MM.1S (cell line): ENCODE measurements around the gene NEURL1.
A peak's percentile ranks its signal among the peaks of the same experiment; 100 is the strongest.

Source experiments
- DNase-seq: peaks from one replicate; pipeline ENCODE4 v3.0.0-alpha.2; 2015
- H2AFZ ChIP-seq: fragments of 300-600 bp; sonication (generic); 2 replicates; pipeline ENCODE4 v1.6.0; 2016; ENCODE audit warnings: antibody characterized with exemption, low read length
- H3F3A ChIP-seq: fragments of 300-600 bp; sonication (generic); 2 replicates; pipeline ENCODE4 v1.6.1; 2016; ENCODE audit warnings: mild to moderate bottlenecking, antibody characterized with exemption, low read length, moderate library complexity, mixed read lengths; ENCODE audit not compliant: insufficient read depth
- H3K27ac ChIP-seq: fragments of 300-600 bp; sonication (generic); 2 replicates; pipeline ENCODE4 v1.5.1; 2016; ENCODE audit warnings: mild to moderate bottlenecking, low read length
- H3K27me3 ChIP-seq: fragments of 300-600 bp; sonication (generic); replicated peaks from 2 replicates; pipeline ENCODE4 v1.6.0; 2016; ENCODE audit warnings: low read length; ENCODE audit not compliant: insufficient read depth
- H3K36me3 ChIP-seq: fragments of 300-600 bp; sonication (generic); replicated peaks from 2 replicates; pipeline ENCODE4 v1.6.1; 2016; ENCODE audit warnings: mild to moderate bottlenecking, low read length, mixed read lengths; ENCODE audit not compliant: insufficient read depth
- H3K4me1 ChIP-seq: fragments of 300-600 bp; sonication (generic); 2 replicates; pipeline ENCODE4 v1.6.1; 2016; ENCODE audit warnings: low read length, mixed read lengths
- H3K4me2 ChIP-seq: fragments of 300-600 bp; sonication (generic); 2 replicates; pipeline ENCODE4 v1.6.0; 2016; ENCODE audit warnings: low read depth, low read length
- H3K4me3 ChIP-seq: fragments of 300-600 bp; sonication (generic); 2 replicates; pipeline ENCODE4 v1.5.1; 2016; ENCODE audit warnings: low read length, mixed read lengths
- H3K79me2 ChIP-seq: fragments of 300-600 bp; sonication (generic); 2 replicates; pipeline ENCODE4 v1.6.1; 2016; ENCODE audit warnings: mixed run types, low read length, mixed read lengths
- H3K9ac ChIP-seq: fragments of 300-600 bp; sonication (generic); 2 replicates; pipeline ENCODE4 v1.6.1; 2016; ENCODE audit warnings: low read length, mixed read lengths
- H3K9me2 ChIP-seq: fragments of 300-600 bp; sonication (generic); replicated peaks from 2 replicates; pipeline ENCODE4 v1.6.1; 2016; ENCODE audit warnings: mild to moderate bottlenecking, low read length, mixed read lengths; ENCODE audit not compliant: insufficient read depth
- H3K9me3 ChIP-seq: fragments of 300-600 bp; sonication (generic); replicated peaks from 2 replicates; pipeline ENCODE4 v1.6.1; 2016; ENCODE audit warnings: mild to moderate bottlenecking, low read length, mixed read lengths; ENCODE audit not compliant: insufficient read depth
- H4K20me1 ChIP-seq: fragments of 300-600 bp; sonication (generic); 2 replicates; pipeline ENCODE4 v1.6.1; 2016; ENCODE audit warnings: mild to moderate bottlenecking, low read length, moderate library complexity, mixed read lengths; ENCODE audit not compliant: insufficient read depth
- CTCF ChIP-seq: fragments of 300-600 bp; sonication (generic); IDR thresholded peaks from 2 replicates; pipeline ENCODE4 v1.5.1; 2016; ENCODE audit warnings: antibody characterized with exemption, low read length, mixed read lengths
- EZH2 ChIP-seq: fragments of 300-600 bp; sonication (generic); optimal IDR thresholded peaks from 2 replicates; pipeline ENCODE3; 2017; ENCODE audit warnings: low read depth, mild to moderate bottlenecking, antibody characterized with exemption, low read length, mixed read lengths
- EZH2phosphoT487 ChIP-seq: fragments of 300-600 bp; sonication (generic); IDR thresholded peaks from 2 replicates; pipeline ENCODE4 v1.6.1; 2018; ENCODE audit warnings: antibody characterized with exemption, low read length

The NEURL1 gene

GRCh38 chr10:103493362-103493915 is at the start of gene NEURL1:
Gene NEURL1 (plus strand): TSS chr10:103493705. CDS start chr10:103494388, 683 bp downstream.
- TF ChIP-seq EZH2phosphoT487 (no peak), CTCF (no peak), EZH2 (no peak)
- Histone ChIP-seq H3K9me2 (no peaks in the 10 kb centered on the region), H2AFZ (peak within 1 kb of the TSS; percentile 16; the same call in 1 of the 2 replicates), H3K4me2 (peak within 1 kb of the TSS; percentile 94), H3F3A (peaks cover 32% of the 10 kb centered on the region), H3K79me2 (peaks cover 19% of the 10 kb centered on the region; the same call in 1 of the 2 replicates), H4K20me1 (no peaks in the 10 kb centered on the region), H3K9ac (peak within 1 kb of the TSS; percentile 92), H3K27ac (peak within 1 kb of the TSS; percentile 51; the same call in 1 of the 2 replicates), H3K36me3 (no peaks in the 10 kb centered on the region), H3K27me3 (no peaks in the 10 kb centered on the region), H3K4me3 (peak within 1 kb of the TSS; percentile 72), H3K9me3 (no peaks in the 10 kb centered on the region), H3K4me1 (peaks cover 47% of the 10 kb centered on the region)
- peak; percentile 74 for DNase-seq

GRCh38 chr10:103444478-103444877 is 49.0 kb upstream of the NEURL1 start:
- H3F3A ChIP-seq = no peaks in the 10 kb centered on the region
- no peak overlapping the region for H3K27ac ChIP-seq
- H3K36me3 ChIP-seq = peaks cover 5% of the 10 kb centered on the region; the same call in 1 of the 2 replicates
- H3K4me1 ChIP-seq = no peaks in the 10 kb centered on the region
- no peaks in the 10 kb centered on the region for H4K20me1 ChIP-seq
- peaks cover 11% of the 10 kb centered on the region; the same call in 1 of the 2 replicates for H3K79me2 ChIP-seq
- H3K4me2 ChIP-seq = no peak overlapping the region
- H3K4me3 ChIP-seq = no peak overlapping the region
- H3K9ac ChIP-seq = no peak overlapping the region
- TF ChIP-seq CTCF (no peak), EZH2phosphoT487 (no peak), EZH2 (no peak)
- H2AFZ ChIP-seq = no peak overlapping the region
- H3K9me2 ChIP-seq = no peaks in the 10 kb centered on the region
- H3K27me3 ChIP-seq = no peaks in the 10 kb centered on the region
- H3K9me3 ChIP-seq = no peaks in the 10 kb centered on the region
- no peak for DNase-seq

- no peaks in the 10 kb centered on the region for H3K4me1 ChIP-seq
- H3K4me3 ChIP-seq = no peak overlapping the region
- TF ChIP-seq CTCF (no peak), EZH2phosphoT487 (no peak), EZH2 (no peak)
- H2AFZ ChIP-seq = no peak overlapping the region
- no peak overlapping the region for H3K4me2 ChIP-seq
- H3F3A ChIP-seq = no peaks in the 10 kb centered on the region
- no peaks in the 10 kb centered on the region for H4K20me1 ChIP-seq
- no peak overlapping the region for H3K9ac ChIP-seq
- DNase-seq = no peak
- H3K9me2 ChIP-seq = no peaks in the 10 kb centered on the region
- no peaks in the 10 kb centered on the region for H3K9me3 ChIP-seq
- no peak overlapping the region for H3K27ac ChIP-seq
- H3K79me2 ChIP-seq = peaks cover 18% of the 10 kb centered on the region
- no peaks in the 10 kb centered on the region; the same call in 1 of the 2 replicates for H3K36me3 ChIP-seq
- H3K27me3 ChIP-seq = no peaks in the 10 kb centered on the region
Observed at GRCh38 chr10:103445366-103445765, 48.1 kb upstream of the NEURL1 start.
